ENCODE results near the gene KMO. TPM values are rescaled to one million over a fixed set of nuclear protein-coding genes. Genes with fewer than 3 reads are reported as not detected.

Gene KMO
- total RNA-seq, 4 donors from 2014 or later: 0.28 to 22.9 (median 4.5) TPM

DNA sequence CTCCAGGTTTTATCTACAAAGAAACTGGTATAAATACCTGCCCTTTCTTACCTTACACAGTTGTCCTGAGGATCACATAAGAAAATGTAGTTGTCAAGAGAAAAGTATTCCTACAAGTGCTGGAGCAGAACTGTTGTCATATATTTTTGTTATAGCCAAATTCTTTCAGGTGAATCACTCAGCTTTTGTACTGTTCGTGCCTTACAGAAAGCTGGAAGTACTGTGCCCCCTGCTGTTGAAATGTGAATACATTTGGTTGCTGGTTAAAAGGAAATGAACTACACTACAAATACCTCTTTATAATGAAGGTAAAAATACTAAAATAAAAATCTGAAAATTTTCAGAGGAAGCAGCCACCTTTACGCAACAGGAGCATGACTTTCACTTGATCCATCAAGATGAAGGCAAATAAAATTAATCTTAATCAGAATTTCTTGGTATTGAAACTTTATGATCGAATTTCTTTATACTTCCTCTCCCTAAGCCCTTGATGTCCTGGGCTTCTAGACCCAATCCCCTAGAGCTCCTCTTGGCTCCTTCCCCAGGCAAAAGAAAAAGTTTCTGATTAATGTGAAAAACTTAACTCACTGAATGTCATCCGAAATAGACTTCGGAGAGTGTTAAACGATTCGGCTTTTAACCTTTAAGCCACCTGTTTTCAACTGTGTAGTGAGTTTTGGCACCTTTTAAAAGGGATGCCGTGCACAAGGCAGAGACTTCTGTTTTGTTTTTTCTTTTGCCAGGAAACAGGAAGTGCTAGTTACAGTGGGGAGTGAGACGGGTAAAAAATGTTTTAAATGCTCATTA is 95.5 kb downstream of the KMO start:
- Histone ChIP-seq H3K36me3 (no peaks in the 10 kb centered on the region), H3K4me3 (no peak overlapping the region), H3K9me3 (no peaks in the 10 kb centered on the region), H3K27me3 (no peaks in the 10 kb centered on the region), H3K27ac (no peak overlapping the region), H3K4me1 (no peaks in the 10 kb centered on the region)
- TF ChIP-seq, protein P1, sequence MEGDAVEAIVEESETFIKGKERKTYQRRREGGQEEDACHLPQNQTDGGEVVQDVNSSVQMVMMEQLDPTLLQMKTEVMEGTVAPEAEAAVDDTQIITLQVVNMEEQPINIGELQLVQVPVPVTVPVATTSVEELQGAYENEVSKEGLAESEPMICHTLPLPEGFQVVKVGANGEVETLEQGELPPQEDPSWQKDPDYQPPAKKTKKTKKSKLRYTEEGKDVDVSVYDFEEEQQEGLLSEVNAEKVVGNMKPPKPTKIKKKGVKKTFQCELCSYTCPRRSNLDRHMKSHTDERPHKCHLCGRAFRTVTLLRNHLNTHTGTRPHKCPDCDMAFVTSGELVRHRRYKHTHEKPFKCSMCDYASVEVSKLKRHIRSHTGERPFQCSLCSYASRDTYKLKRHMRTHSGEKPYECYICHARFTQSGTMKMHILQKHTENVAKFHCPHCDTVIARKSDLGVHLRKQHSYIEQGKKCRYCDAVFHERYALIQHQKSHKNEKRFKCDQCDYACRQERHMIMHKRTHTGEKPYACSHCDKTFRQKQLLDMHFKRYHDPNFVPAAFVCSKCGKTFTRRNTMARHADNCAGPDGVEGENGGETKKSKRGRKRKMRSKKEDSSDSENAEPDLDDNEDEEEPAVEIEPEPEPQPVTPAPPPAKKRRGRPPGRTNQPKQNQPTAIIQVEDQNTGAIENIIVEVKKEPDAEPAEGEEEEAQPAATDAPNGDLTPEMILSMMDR (IDR thresholded peaks at IDR 0.05): peak in 2 of 4 experiments; percentile 19 to 29
- TF ChIP-seq POLR2A (IDR thresholded peaks at IDR 0.05): no peak
- no peak for DNase-seq
- intact Hi-C loops (cut with DNase I; ENCODE audit: low total_unique reads): no loop called here

DNA sequence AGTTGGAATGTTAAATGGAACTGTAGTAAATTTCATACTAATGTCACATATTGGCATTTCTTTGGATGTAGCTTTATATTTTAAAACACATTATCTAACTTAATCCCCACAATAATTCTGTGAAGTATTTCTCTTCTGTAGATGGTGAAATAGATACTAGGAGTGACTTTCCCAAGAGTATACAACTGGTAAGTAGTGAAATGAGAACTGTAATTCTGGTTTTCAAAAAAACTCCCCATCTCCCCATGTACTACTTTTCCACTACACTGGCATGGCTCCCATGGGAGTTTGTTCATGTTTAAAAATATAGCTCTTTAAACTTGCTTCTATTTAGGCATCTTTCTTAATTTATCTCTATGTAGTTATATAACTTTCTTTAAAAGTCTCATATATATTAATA is 97.8 kb downstream of the KMO start:
- no peaks in the 10 kb centered on the region for H3K27me3 ChIP-seq
- intact Hi-C loops (cut with DNase I; ENCODE audit: low total_unique reads): no loop called here

DNA sequence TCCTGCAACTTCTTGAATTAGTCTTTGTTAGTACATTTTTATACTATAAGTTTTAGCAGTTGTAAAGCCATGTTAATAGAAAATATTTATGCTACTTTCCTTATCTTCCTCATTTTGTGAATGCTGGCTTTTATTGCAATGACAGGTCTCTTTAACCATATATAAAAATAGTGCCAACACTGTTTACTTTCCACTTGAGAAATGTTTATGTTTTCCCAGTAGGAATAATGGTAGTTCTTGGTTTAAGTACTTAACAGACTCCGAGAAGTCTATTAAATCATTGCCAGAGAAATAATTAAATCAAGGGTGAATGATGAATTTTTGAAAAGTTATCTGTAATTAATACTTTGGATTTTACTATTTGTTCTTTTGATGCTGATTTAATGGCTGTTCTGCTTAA is 98.3 kb downstream of the KMO start:
- H3K4me3 ChIP-seq: no peak overlapping the region
- H3K36me3 ChIP-seq: no peaks in the 10 kb centered on the region
- no peak for DNase-seq
- no peak for TF ChIP-seq POLR2A (IDR thresholded peaks at IDR 0.05)
- TF ChIP-seq, protein P1 (IDR thresholded peaks at IDR 0.05): no peak
- no peaks in the 10 kb centered on the region for H3K9me3 ChIP-seq
- H3K27me3 ChIP-seq: no peaks in the 10 kb centered on the region
- intact Hi-C loops (cut with DNase I; ENCODE audit: low total_unique reads): no loop called here
- H3K27ac ChIP-seq: no peak overlapping the region
- no peaks in the 10 kb centered on the region for H3K4me1 ChIP-seq

More for the DNA sequence above, 97.8 kb downstream of the KMO start:
- Histone ChIP-seq H3K9me3 (no peaks in the 10 kb centered on the region), H3K36me3 (no peaks in the 10 kb centered on the region), H3K4me1 (no peaks in the 10 kb centered on the region), H3K27ac (no peak overlapping the region), H3K4me3 (no peak overlapping the region)
- DNase-seq: no peak
- TF ChIP-seq, protein P1 (IDR thresholded peaks at IDR 0.05): no peak
- TF ChIP-seq POLR2A (IDR thresholded peaks at IDR 0.05): no peak

DNA sequence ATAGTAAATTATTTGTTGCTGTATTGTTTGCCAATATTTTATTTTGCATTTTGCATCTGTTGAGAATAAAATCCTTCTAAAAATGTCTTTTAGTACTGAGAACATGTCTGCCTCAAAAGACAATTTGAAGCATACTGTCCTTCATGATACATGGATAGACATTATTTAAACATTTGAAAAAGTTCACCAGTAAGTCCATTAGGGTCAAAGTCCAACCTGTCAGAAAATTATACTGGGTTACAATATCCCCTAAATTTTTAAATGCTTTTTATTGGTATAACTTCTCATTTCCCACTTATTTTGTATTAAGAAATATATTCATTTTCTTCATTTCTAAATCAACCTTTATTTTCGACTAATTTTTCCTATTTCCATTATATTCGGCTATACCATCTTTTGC is 98.7 kb downstream of the KMO start:
- Histone ChIP-seq H3K4me1 (no peaks in the 10 kb centered on the region), H3K36me3 (no peaks in the 10 kb centered on the region), H3K27ac (no peak overlapping the region), H3K4me3 (no peak overlapping the region), H3K9me3 (no peaks in the 10 kb centered on the region), H3K27me3 (no peaks in the 10 kb centered on the region)
- no peak for TF ChIP-seq POLR2A (IDR thresholded peaks at IDR 0.05)
- TF ChIP-seq, protein P1 (IDR thresholded peaks at IDR 0.05): no peak
- intact Hi-C loops (cut with DNase I; ENCODE audit: low total_unique reads): no loop called here
- DNase-seq: no peak

DNA sequence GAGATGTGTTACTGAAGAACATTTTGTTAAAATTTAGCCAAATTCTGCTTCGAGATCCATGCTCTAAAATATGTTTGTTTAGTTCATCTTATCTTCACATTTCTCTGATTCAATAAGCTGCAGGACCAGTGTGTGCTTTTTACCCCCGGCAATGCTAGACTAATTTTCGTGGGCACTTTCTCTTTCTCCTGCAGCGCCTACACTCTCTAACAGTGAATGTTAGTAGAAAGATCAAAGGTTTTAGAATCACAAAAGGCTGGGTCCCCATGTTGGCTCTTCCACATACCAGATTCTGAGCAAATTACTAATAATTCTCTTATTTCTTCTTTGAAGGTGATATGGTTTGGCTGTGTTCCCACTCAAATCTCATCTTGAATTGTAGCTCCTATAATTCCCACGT is 99.5 kb downstream of the KMO start:
- no peak overlapping the region for H3K27ac ChIP-seq
- H3K4me3 ChIP-seq: no peak overlapping the region
- H3K36me3 ChIP-seq: no peaks in the 10 kb centered on the region
- intact Hi-C loops (cut with DNase I; ENCODE audit: low total_unique reads): no loop called here
- no peak for DNase-seq
- no peaks in the 10 kb centered on the region for H3K4me1 ChIP-seq
- TF ChIP-seq POLR2A (IDR thresholded peaks at IDR 0.05): no peak
- TF ChIP-seq, protein P1 (IDR thresholded peaks at IDR 0.05): no peak
- H3K27me3 ChIP-seq: no peaks in the 10 kb centered on the region
- H3K9me3 ChIP-seq: no peaks in the 10 kb centered on the region

Data from uterus (tissue), 4 donors.